ENCODE data around the gene RBM12. TPM values are rescaled to one million over a fixed set of nuclear protein-coding genes. Genes with fewer than 3 reads are reported as not detected.
A peak's percentile ranks its signal among the peaks of the same experiment; 100 is the strongest.

The RBM12 gene
- total and polyA plus RNA-seq, 9 donors = 20.4 to 130 (median 100) TPM

DNA sequence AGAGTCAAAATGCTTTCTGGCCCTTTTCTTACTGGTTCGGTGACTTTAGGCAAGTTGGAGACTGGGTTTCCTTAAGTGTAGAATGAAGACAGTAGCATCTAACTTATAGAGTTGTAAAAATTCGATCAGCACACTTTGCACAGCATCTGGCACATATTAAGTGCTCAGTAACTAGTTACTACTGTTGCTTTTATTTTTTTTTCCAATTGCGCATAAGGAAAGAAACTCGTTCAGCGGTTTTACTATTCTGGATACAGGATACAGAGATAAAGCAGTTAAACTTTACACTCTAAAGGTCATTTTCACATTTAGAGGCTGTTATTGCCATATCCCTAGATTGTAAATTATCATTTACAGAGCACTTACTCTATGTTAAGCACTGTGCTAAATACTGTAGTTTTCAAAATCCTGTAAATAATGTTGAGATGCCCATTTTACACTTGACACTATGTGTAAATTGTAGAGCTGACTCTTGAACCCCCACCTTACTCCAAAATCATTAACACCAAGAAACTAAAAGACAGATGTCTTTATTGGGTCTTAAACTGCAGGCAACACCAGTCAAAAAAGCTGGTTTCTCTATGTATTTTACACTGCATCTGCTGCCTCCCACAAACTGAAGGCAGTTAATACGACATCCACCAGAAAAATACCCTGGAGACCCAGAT is 35.4 kb upstream of the RBM12 start:
- no peaks in the 10 kb centered on the region for H3K27me3 ChIP-seq
- WGBS, 3 donors = 10 to 13% (median 12%) methylated on average over 6 of the region's 6 CpGs
- H3K27ac ChIP-seq = peak overlapping the region; percentile 65 to 77
- DNase-seq = no peak
- H3K4me3 ChIP-seq = peak overlapping the region; percentile 67
- no peaks in the 10 kb centered on the region for H3K36me3 ChIP-seq
- peaks cover 7% of the 10 kb centered on the region for H3K4me1 ChIP-seq (ENCODE audit: insufficient read depth)
- no peak for TF ChIP-seq POLR2A (IDR thresholded peaks at IDR 0.05)
- TF ChIP-seq, protein P1, sequence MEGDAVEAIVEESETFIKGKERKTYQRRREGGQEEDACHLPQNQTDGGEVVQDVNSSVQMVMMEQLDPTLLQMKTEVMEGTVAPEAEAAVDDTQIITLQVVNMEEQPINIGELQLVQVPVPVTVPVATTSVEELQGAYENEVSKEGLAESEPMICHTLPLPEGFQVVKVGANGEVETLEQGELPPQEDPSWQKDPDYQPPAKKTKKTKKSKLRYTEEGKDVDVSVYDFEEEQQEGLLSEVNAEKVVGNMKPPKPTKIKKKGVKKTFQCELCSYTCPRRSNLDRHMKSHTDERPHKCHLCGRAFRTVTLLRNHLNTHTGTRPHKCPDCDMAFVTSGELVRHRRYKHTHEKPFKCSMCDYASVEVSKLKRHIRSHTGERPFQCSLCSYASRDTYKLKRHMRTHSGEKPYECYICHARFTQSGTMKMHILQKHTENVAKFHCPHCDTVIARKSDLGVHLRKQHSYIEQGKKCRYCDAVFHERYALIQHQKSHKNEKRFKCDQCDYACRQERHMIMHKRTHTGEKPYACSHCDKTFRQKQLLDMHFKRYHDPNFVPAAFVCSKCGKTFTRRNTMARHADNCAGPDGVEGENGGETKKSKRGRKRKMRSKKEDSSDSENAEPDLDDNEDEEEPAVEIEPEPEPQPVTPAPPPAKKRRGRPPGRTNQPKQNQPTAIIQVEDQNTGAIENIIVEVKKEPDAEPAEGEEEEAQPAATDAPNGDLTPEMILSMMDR (IDR thresholded peaks at IDR 0.05) = no peak
- TF ChIP-seq EP300 (IDR thresholded peaks at IDR 0.05) = no peak
- intact Hi-C loops (cut with DNase I) = loop anchor here in 3 of 4 donors (5.0 to 10.0 kb wide), 3 partner anchors 37 to 225 kb away; no protein-coding TSS in a partner anchor
- H3K9me3 ChIP-seq = no peaks in the 10 kb centered on the region

DNA sequence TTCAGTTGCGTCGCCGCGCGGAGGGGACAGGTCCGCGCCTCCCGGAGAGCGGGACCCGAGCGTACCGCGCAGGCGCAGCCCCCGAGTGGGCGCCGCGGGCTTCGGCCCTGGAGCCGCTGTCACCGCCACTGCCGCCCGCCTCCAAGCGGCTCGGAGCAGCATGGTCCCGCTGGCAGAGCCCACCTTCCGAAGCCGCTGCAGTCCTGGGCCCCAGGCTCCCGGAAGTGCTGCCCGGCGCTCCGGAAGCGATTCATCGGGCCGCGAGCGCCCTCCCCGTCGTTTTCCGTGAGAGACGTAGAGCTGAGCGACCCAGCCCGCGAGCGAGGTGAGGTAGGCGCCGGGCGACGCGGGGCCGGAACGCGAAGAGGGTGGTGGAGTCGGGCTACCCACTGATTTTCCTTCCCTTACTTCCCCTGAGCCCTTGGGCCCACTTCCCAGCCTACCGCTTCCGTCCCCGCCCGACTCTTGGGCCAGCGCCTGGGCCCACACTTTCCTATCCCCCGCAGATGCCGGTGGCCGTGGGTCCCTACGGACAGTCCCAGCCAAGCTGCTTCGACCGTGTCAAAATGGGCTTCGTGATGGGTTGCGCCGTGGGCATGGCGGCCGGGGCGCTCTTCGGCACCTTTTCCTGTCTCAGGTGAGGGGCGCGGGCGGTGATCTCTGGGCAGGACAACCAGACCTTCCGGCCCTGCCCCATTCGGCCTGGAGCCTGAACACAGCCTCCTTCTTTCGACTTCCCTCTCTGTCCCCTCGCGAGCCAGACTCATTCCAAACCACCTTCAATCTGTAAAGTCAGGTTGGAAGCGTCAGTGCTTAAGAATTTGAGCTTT is 34.6 kb upstream of the RBM12 start, which contains the start of the genes NFS1 and ROMO1:
NFS1 (minus strand) TSS at position 226 of the 830 bp plus-strand sequence; CDS start at position 162, 64 bp downstream.
ROMO1 (plus strand) TSS at position 279 of the 830 bp plus-strand sequence; CDS start at position 507, 228 bp downstream.
- Histone ChIP-seq H3K36me3 (no peaks in the 10 kb centered on the region), H3K9me3 (no peaks in the 10 kb centered on the region), H3K4me3 (peak within 1 kb of the TSS; percentile 67), H3K4me1 (ENCODE audit: insufficient read depth) (peaks cover 7% of the 10 kb centered on the region), H3K27ac (peak within 1 kb of the TSS; percentile 65 to 77), H3K27me3 (no peaks in the 10 kb centered on the region)
- TF ChIP-seq, protein P1 (IDR thresholded peaks at IDR 0.05) = peak in 2 of 3 donors; percentile 23 to 31
- TF ChIP-seq POLR2A (IDR thresholded peaks at IDR 0.05) = peak; percentile 66
- no peak for TF ChIP-seq EP300 (IDR thresholded peaks at IDR 0.05)
- peak; percentile 79 to 91 (median 85) for DNase-seq
- intact Hi-C loops (cut with DNase I) = loop anchor here in 2 of 4 donors (10.0 kb wide), 2 partner anchors 95 to 225 kb away; no protein-coding TSS in a partner anchor
- 0 to 1% (median 0%) methylated on average over 57 to 81 of the region's 81 CpGs for WGBS, 3 donors

DNA sequence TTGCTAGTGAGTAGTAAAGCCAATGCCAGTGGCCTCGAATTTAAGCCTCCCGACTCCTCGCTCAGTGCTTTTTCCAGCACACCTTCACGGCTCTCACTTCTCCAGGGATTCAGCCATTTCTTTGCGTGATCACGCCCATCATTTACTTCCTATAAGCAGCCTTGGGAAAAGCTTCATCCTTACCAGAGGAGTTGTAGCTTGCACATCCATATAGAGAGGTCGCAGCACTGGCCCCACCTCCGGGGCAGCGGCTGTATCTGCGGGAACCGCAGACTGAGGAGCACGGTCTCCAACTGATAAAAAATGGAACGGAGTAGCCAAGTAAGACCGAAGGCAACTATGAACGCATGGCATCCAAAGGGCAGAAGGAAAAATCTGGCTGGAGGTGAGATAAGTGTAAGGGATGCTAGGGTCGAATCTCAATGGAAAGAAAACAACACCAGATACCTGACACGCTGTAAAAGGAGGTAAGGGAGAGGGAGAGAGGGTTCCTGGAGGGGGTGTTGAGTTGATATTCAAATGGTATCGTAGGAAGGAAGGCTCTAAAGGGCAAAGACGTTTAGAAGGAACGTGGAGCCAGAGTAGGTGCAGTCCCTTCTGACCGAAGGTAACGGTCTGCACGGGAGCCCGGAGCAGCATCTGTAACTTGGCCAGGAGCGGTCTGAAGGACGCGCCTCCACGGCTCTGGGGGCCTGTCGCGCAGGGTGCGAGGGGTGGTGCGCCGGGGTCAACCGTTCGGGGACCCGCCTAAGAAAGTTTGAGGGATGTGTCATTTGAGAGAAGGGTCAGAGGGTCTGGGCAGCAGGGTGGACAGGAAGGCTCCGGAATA is 33.8 kb upstream of the RBM12 start:
- intact Hi-C loops (cut with DNase I) = loop anchor here in 2 of 4 donors (10.0 kb wide), 2 partner anchors 94 to 224 kb away; no protein-coding TSS in a partner anchor
- no peak for DNase-seq
- H3K27ac ChIP-seq = peak overlapping the region; percentile 65 to 77
- H3K4me3 ChIP-seq = peak overlapping the region; percentile 67
- H3K9me3 ChIP-seq = no peaks in the 10 kb centered on the region
- WGBS, 3 donors = 3 to 5% (median 4%) methylated on average over 37 of the region's 37 CpGs
- no peaks in the 10 kb centered on the region for H3K27me3 ChIP-seq
- no peak for TF ChIP-seq POLR2A (IDR thresholded peaks at IDR 0.05)
- no peak for TF ChIP-seq EP300 (IDR thresholded peaks at IDR 0.05)
- TF ChIP-seq, protein P1 (IDR thresholded peaks at IDR 0.05) = no peak
- H3K36me3 ChIP-seq = no peaks in the 10 kb centered on the region
- peaks cover 7% of the 10 kb centered on the region for H3K4me1 ChIP-seq (ENCODE audit: insufficient read depth)
